DOHH2 (cell line): ENCODE measurements around the gene MACROD1.

ENCODE experiments used
- H3F3A ChIP-seq: fragments of 200-600 bp; sonication (generic), shearing (Covaris generic); 2 replicates; pipeline ENCODE4 v1.6.0; 2016; ENCODE audit warnings: antibody characterized with exemption, mild to moderate bottlenecking; ENCODE audit not compliant: control insufficient read depth, insufficient read depth
- H3K27ac ChIP-seq: fragments of 200-600 bp; sonication (generic); 2 replicates; pipeline ENCODE4 v1.5.1; 2014; ENCODE audit warnings: low read depth, mild to moderate bottlenecking, low read length, moderate library complexity
- H3K27me3 ChIP-seq: fragments of 200-600 bp; sonication (generic); 2 replicates; pipeline ENCODE4 v1.6.1; 2014; ENCODE audit warnings: mild to moderate bottlenecking, low read length, mixed read lengths; ENCODE audit not compliant: control insufficient read depth
- H3K36me3 ChIP-seq: fragments of 200-600 bp; sonication (generic); 2 replicates; pipeline ENCODE4 v1.6.1; 2014; ENCODE audit warnings: mild to moderate bottlenecking, low read length, moderate library complexity, mixed read lengths; ENCODE audit not compliant: control insufficient read depth
- H3K4me1 ChIP-seq: fragments of 200-600 bp; sonication (generic); 2 replicates; pipeline ENCODE4 v1.6.1; 2014; ENCODE audit warnings: mild to moderate bottlenecking, low read length, mixed read lengths; ENCODE audit not compliant: control insufficient read depth
- H3K4me2 ChIP-seq: fragments of 200-600 bp; sonication (generic); 2 replicates; pipeline ENCODE4 v1.6.0; 2014; ENCODE audit warnings: mild to moderate bottlenecking, low read length, moderate library complexity
- H3K4me3 ChIP-seq: fragments of 200-600 bp; sonication (generic); 2 replicates; pipeline ENCODE4 v1.5.1; 2014; ENCODE audit warnings: mild to moderate bottlenecking, low read length, mixed read lengths
- H3K79me2 ChIP-seq: fragments of 200-600 bp; sonication (generic); 2 replicates; pipeline ENCODE4 v1.6.1; 2014; ENCODE audit warnings: mild to moderate bottlenecking, low read length, mixed read lengths; ENCODE audit not compliant: control insufficient read depth
- H3K9me2 ChIP-seq: fragments of 200-600 bp; sonication (generic); replicated peaks from 2 replicates; pipeline ENCODE4 v1.6.1; 2014; ENCODE audit warnings: mild to moderate bottlenecking, low read length, mixed read lengths; ENCODE audit not compliant: control insufficient read depth
- H3K9me3 ChIP-seq: fragments of 200-600 bp; sonication (generic); 2 replicates; pipeline ENCODE4 v1.6.1; 2014; ENCODE audit warnings: antibody characterized with exemption, low read length, mixed read lengths; ENCODE audit not compliant: control insufficient read depth, insufficient read depth
- H4K20me1 ChIP-seq: fragments of 200-600 bp; sonication (generic); 2 replicates; pipeline ENCODE4 v1.6.0; 2014; ENCODE audit warnings: low read depth, mild to moderate bottlenecking, antibody characterized with exemption, low read length, moderate library complexity; ENCODE audit not compliant: control insufficient read depth, insufficient read depth
- EZH2phosphoT487 ChIP-seq: fragments of 200-600 bp; sonication (generic); IDR thresholded peaks from 2 replicates; pipeline ENCODE4 v1.6.1; 2017; ENCODE audit warnings: borderline replicate concordance, mild to moderate bottlenecking, antibody characterized with exemption, low read length, moderate library complexity, mixed read lengths
- TF ChIP-seq, protein P1 (sequence below): fragments of 200-600 bp; sonication (generic); IDR thresholded peaks from one replicate; pipeline ENCODE4 v1.5.1; 2014; ENCODE audit warnings: antibody characterized with exemption, mild to moderate bottlenecking, low read depth, low read length; ENCODE audit not compliant: poor library complexity, severe bottlenecking

Gene MACROD1

GRCh38 chr11:64025205-64025604 lies 140.7 kb downstream of the MACROD1 start:
- Histone ChIP-seq H3K4me2 (no peak overlapping the region), H3K4me1 (peaks cover 14% of the 10 kb centered on the region), H3K36me3 (no peaks in the 10 kb centered on the region), H3K9me3 (no peaks in the 10 kb centered on the region), H3K79me2 (no peaks in the 10 kb centered on the region), H3K27ac (no peak overlapping the region), H3F3A (no peaks in the 10 kb centered on the region), H3K9me2 (no peaks in the 10 kb centered on the region), H3K4me3 (no peak overlapping the region), H4K20me1 (no peaks in the 10 kb centered on the region), H3K27me3 (peaks cover 29% of the 10 kb centered on the region)
- TF ChIP-seq, protein P1, sequence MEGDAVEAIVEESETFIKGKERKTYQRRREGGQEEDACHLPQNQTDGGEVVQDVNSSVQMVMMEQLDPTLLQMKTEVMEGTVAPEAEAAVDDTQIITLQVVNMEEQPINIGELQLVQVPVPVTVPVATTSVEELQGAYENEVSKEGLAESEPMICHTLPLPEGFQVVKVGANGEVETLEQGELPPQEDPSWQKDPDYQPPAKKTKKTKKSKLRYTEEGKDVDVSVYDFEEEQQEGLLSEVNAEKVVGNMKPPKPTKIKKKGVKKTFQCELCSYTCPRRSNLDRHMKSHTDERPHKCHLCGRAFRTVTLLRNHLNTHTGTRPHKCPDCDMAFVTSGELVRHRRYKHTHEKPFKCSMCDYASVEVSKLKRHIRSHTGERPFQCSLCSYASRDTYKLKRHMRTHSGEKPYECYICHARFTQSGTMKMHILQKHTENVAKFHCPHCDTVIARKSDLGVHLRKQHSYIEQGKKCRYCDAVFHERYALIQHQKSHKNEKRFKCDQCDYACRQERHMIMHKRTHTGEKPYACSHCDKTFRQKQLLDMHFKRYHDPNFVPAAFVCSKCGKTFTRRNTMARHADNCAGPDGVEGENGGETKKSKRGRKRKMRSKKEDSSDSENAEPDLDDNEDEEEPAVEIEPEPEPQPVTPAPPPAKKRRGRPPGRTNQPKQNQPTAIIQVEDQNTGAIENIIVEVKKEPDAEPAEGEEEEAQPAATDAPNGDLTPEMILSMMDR: no peak

- H3K4me3 ChIP-seq: no peak overlapping the region
- peaks cover 24% of the 10 kb centered on the region for H3K27me3 ChIP-seq
- peaks cover 14% of the 10 kb centered on the region for H3K4me1 ChIP-seq
- H3F3A ChIP-seq: no peaks in the 10 kb centered on the region
- TF ChIP-seq, protein P1: no peak
- TF ChIP-seq EZH2phosphoT487: no peak
- no peak overlapping the region for H3K4me2 ChIP-seq
- H3K9me2 ChIP-seq: no peaks in the 10 kb centered on the region
- no peak overlapping the region for H3K27ac ChIP-seq
- no peaks in the 10 kb centered on the region for H4K20me1 ChIP-seq
- no peaks in the 10 kb centered on the region for H3K36me3 ChIP-seq
- no peaks in the 10 kb centered on the region for H3K79me2 ChIP-seq
- H3K9me3 ChIP-seq: no peaks in the 10 kb centered on the region
Observed at GRCh38 chr11:64023712-64024710, 141.9 kb downstream of the MACROD1 start.

GRCh38 chr11:64022125-64022784 lies 143.7 kb downstream of the MACROD1 start:
- Histone ChIP-seq H3F3A (no peaks in the 10 kb centered on the region), H3K27ac (no peak overlapping the region), H4K20me1 (no peaks in the 10 kb centered on the region), H3K79me2 (no peaks in the 10 kb centered on the region), H3K4me1 (no peaks in the 10 kb centered on the region), H3K4me2 (no peak overlapping the region), H3K9me2 (no peaks in the 10 kb centered on the region), H3K4me3 (no peak overlapping the region), H3K27me3 (peaks cover 14% of the 10 kb centered on the region), H3K36me3 (no peaks in the 10 kb centered on the region), H3K9me3 (no peaks in the 10 kb centered on the region)
- TF ChIP-seq EZH2phosphoT487: no peak
- TF ChIP-seq, protein P1: no peak
